Activated CD4-positive, alpha-beta T cell treated with anti-CD3 and anti-CD28 coated beads, Interleukin-2, amount 50 U/mL, for 48 hours (primary cell): ENCODE results near the gene TFDP2.
A peak's percentile ranks its signal among the peaks of the same experiment; 100 is the strongest.
"Not testable (repeated sequence)": the region's sequence is repeated elsewhere in the genome, so short reads cannot be mapped to it uniquely, and the experiment has no call there.

Experiments
- DNase-seq, 2 experiments: peaks; one replicate each; pipeline ENCODE4 v3.0.0-alpha.2; 2020

Gene TFDP2, protein sequence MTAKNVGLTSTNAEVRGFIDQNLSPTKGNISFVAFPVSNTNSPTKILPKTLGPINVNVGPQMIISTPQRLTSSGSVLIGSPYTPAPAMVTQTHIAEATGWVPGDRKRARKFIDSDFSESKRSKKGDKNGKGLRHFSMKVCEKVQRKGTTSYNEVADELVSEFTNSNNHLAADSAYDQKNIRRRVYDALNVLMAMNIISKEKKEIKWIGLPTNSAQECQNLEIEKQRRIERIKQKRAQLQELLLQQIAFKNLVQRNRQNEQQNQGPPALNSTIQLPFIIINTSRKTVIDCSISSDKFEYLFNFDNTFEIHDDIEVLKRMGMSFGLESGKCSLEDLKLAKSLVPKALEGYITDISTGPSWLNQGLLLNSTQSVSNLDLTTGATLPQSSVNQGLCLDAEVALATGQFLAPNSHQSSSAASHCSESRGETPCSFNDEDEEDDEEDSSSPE

DNA sequence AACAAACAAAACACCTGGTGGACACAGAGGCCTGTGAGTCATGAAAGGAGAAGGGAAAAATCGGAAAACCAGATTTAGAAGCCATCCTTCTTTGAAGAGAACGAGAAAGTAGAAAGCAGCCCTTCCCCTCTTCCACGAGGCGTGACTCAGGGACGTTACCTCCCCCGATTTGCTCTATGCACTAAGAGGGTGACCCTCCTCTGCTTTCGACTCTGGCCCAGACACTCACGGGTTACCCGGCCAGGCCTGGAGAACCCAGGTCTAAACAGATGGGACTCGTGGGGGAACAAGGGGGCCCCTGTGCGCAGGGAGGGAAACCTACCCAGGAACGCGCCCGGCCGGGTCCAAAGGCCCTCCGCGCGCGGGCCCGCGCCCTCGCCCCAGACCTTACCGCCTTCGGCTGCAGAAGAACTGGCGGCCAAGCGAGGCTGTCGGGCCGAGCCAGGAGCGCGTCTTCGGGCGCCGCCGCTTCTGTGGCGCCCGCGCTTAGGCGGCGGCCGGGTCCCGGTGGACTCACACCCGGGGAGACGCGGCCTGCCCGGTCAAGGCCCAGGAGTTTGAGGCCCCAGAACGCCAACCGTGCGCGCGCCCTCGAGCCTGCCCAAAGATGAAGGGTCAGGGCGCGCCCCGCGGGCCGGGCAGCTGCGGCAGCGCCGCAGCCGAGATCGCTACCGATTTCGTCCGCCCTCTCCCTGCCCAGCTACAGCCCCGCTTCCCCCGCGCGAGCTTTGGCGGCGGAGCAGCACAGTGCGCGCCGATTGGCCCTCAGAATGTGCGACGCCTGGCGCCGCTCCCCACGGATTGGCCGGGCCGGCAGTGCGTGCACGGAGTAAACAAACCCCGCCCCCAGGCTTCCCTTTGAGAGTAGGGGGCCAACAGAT lies at the start of gene TFDP2:
TFDP2 (minus strand) TSS at position 753 of the 881 bp plus-strand sequence. CDS start 47,795 bp downstream, outside the sequence.
- DNase-seq = peak; percentile 85 to 88

DNA sequence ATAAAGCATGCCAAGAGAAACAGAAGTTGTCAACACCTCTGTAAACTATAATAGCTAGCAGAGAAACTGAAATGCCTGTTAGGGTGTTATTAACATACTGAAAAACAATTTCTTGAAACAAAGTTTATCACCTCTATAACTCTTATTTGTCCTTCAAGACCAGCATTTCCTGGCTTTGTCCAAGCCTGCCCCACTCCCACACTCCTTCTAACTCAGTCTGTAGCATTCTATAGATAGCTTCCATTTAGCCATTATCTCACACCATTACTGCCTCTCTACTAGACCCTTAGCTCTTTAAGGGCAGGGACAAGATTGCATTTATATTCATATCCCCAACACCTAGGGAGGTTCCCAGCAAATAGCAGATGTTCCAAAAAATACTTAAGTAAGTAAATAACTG lies 39.5 kb upstream of the TFDP2 start:
- DNase-seq = no peak

DNA sequence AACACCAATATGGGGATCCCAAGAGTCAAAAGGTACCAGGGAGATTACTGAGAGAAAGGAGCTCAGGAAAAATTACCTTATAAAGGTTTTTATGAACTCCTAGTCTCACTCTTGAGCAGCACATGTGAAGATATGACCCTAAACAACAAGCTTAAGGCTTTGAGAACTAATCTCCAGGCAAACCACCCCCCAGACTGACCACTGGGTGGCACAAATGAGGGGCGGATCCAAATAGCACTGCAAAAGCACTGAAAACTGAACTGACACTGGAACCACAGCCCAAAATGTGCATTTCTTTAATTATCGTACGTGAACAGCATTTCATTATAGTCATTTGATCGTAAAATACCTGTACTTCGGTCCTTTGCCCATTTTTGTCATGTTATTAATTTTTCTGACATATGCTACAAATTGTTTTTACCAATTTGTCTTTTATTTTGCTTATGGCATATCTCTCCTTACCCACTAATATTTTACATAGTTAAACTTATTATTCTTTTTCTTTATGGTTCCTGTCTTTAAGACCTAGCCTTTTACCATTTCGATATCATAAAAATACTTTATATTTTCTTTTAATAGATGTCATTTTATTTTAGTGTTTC lies 31.5 kb upstream of the TFDP2 start:
- peak; percentile 13 to 27 for DNase-seq

DNA sequence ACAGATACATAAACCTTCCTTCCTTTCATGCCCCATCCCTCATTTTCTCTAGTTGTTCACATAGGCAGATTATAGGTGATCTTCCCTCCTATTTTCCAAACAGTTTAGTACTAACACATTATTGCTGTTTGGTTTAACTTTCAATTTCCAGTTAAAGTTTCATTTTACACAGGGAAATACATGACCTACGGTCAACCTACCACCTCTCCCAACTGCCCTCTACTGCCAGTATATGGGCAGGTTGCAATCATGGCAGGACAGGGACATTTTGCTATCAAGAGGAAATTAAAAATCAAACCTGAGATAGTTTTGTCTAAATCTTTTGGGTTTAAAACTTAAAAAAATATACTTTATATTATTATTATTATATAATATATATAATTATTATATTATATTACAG lies 26.1 kb upstream of the TFDP2 start:
- DNase-seq = no peak

DNA sequence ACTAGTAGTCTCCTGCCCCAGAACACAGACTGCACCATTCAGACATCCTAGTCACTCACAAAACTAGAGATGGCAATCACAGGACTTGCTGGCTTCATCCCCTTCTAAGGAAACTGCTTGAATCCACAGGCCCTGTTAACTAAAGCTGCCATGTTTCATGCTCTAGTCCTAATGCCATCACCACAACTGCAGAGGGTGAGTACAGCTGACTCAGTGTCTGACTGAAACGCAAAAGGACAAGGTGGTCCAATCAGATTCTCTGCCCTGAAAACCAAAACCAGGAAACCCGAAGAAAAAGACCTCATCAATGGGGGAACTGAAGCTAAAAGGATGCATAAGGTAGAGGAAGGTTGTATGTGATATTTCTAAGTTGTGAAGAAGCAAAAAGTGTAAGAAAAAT lies 25.2 kb upstream of the TFDP2 start:
- DNase-seq = no peak

DNA sequence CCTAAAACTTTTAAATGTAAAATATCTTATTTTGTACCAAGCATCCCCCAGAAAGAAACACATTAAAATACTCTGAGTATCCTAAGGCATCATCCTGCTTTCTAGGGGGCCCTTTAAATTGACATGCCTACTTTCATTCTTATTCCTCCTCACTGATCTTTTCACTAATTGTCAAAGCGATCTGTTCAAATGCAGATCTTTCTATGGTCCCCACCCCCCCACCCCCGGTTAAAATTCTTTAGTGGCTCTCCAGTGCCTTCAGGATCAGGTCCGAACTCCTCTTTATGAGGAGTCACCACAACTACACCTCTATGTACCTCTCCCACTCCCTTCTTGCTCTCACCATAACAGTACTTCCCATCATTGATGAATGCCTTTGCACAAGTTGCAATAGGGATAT lies 19.2 kb upstream of the TFDP2 start:
- DNase-seq = no peak

DNA sequence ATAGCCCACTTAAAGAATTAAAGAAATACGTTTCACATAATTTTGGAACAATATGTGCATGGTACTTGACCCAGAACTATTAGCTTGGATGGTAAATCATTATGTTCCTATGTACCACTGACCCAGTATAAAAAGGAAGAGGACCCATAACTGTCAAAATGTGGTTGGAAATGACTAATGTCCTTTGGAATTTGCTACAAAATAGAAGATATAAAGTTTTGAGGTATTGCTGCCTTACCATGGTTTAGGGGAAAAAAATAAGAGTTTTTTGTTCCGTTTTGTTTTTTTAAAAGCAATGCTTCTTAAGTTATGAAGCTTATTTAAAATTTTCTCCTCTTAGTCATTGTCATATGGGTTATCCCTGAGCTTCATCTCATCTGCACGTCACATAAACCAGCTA lies 15.8 kb upstream of the TFDP2 start:
- no peak for DNase-seq

DNA sequence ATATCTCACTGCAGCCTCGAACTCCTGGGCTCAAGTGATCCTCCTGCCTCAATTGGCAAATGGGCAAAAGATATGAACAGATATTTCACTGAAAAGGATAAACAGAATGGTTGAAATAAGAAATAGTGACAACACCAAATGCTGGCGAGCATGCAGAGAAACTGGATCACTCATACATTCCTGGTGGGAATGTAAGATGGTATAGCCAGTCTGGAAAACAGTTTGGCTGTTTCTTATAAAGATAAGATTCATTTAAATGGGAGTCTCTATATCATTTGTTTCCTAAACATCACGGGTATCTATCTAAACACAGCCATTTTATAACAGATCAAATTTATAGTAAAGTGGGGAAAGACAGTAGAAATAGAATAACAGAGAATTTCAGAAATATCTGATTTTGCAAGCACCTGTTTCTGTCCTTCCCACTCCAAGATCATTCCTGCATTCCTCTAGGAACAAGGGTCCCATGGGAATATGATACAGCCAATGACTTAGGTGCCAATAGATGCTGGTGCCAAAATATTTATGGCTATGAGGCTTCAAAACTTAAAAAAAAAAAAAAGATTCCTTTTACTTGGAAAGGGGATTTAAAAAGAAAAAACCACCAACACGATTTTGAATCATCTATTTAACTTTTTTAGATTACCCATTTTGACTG lies 9.9 kb upstream of the TFDP2 start:
- DNase-seq = no peak

DNA sequence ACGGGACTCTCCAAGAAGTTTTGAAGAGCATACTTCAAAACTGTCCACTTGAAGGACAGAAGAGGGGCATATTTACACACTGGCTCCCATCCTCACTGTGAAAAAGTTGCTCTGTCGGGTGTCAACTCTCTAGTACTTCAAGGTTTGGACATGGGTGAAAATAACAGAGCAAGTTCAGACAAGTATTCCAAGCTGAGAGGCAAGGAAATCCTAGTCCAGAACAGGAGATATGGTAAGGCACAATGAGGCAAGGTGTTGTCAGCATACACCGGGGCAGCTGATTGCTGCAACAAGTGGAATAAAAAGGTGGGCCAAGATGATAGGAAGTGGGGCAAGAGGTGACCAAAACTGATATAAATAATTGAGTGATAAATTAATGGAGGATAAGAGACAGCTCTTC lies 4.8 kb upstream of the TFDP2 start:
- DNase-seq = no peak

DNA sequence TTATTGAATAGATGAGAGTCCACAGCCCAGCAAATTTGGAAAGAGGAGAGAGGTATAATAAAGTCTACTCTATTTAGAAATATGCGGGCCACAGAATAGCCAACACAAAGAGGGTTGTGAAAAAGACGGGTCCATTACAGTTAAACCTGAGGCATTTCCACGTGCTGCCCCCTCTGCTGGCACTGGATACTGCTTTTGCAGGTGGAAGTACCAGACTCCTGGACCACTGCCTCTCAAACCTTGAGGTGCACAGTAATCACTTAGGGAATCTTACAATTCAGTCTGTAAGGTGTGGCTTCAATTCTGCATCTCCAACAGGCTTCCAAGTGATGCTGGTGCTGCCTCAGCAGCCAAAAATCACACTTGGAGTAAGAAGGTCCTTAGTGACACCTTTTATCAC lies 3.0 kb upstream of the TFDP2 start:
- no peak for DNase-seq

DNA sequence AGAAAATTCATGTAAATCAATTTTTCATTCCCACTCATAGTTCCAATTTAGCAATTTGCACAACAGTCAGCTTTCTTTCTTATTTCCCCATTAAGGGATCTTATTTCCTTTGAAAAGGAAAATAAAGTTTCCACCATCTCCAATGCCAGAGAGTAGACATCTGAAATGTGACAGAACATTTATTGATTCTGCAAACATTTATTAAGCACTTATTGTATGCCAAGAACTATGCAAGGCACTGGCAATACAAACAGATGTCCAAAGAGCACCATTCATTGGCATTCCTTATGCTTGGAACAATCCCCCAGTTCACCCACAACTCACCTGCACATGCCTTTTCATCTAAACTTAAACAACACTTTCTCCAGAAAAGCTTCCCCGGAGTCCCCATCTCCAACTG lies 2.5 kb upstream of the TFDP2 start:
- no peak for DNase-seq

DNA sequence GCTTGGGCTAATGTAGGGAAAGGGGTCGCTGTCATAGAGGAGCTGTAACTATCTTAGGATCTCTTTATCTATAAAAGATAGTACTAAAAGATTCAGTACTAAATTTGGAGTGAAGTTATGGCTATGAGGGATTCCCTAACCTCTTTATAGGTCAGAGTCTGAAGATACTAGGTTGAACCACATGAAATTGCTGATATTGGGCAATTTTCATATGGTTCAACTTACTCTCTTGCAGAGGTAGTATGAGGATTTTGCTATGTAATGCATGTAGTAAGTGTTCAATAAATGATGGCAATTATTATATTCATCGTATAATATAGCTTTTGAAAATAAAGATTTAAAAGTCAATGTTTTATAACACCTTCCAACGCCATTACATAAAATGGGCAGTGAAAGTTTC lies 1.9 kb upstream of the TFDP2 start:
- DNase-seq = no peak

DNA sequence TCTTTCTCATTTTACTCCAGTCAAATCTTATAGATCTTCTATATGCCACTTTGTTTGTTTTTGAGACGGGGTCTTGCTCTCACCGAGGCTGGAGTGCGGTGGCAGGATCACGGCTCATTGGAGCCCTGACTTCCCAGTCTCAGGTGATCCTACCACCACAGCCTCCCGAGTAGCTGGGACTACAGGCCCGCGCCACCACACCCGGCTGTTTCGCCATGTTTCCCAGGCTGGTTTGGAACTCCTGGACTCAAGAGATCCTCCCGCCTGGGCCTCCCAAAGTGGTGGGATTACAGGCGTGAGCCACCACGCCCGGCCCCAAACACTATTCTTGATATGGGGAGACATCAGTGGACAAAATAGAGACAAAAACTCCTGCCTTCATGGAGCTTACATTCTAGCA lies 927 bp upstream of the TFDP2 start:
- no peak for DNase-seq

DNA sequence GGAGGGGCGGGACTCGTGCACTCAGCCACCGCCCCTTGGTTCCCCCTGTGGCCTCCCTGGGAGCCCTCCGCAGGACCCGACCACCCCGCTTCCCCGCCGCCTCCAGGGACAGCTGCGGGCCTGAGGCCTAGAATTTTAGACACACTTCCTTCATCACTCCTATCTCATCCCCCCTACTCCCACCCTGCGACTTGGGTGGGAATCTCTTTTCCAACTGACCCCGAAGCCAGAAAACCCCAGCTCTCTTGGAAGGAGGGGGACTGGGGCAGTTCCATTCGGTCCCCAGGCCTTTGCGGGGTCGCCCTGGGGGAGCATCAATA lies 289 bp upstream of the TFDP2 start:
- DNase-seq = no peak

DNA sequence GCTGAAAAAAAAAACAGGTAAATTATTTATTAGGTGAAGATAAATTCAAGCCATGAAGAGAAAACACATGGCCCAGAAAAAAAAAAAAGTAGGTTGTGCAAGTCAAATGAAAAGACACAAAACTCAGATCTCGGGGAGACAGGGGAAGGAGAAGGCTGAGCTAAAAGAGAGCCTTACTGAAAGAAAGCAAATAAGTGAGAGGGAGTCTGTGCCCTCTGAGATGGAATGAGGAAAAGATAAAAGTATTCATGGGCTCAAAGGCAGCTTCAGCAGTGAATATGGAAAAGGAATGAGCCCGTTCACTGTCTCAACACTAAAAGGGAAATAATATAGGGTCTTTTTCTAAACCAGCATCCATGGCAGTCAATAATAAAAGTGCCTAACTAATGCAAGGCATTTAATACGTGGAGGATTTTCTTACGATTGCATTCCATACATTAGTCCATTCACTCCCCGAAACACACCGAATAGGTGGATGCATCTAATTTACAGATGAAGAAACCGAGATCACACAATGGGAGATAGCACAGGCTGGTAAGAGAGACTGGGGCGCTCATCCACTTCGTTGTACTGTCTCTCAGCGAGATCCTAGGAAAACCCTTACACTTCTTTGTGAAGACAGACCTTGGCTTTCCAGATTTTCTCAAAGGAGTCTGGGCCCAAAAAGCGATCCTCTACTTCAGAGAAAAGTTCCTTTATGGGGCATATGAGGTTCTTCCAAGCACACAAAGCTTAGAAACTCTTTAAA lies 1.1 kb downstream of the TFDP2 start:
- no peak for DNase-seq

DNA sequence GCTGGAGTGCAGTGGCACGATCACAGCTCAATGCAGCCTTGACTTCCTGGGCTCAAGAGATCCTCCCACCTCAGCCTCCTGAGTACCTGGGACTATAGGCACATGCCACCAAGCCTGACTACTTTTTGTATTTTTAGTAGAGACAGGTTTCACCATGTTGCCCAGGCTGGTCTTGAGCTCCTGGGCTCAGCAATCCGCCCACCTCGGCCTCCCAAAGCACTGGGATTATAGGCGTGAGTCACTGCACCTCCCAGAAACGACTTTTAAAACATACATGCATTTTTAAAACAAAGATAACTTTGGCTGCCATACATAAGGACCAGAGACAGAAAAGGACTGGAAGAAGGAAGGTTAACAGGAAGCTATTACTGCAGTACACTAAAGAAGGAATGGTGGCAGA lies 4.8 kb downstream of the TFDP2 start:
- DNase-seq = not testable (repeated sequence)

DNA sequence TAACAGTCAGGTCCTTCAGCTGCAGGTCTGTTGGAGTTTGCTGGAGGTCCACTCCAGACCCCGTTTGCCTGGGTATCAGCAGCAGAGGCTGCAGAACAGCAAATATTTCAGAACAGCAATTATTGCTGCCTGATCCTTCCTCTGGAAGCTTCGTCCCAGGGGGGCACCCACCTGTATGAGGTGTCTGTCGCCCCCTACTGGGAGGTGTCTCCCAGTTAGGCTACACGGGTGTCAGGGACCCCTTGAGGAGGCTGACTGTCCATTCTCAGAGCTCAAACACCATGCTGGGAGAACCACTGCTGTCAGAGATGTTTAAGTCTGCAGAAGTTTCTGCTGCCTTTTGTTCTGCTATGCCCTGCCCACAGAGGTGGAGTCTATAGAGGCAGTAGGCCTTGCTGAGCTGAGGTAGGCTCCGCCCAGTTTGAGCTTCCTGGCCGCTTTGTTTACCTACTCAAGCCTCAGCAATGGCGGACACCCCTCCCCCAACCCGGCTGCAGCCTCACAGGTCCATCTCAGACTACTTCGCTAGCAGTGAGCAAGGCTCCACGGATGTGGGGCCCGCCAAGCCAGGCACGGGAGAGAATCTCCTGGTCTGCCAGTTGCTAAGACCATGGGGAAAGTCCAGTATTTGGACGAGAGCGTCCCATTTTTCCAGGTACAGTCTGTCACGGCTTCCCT lies 8.6 kb downstream of the TFDP2 start:
- DNase-seq = not testable (repeated sequence)

DNA sequence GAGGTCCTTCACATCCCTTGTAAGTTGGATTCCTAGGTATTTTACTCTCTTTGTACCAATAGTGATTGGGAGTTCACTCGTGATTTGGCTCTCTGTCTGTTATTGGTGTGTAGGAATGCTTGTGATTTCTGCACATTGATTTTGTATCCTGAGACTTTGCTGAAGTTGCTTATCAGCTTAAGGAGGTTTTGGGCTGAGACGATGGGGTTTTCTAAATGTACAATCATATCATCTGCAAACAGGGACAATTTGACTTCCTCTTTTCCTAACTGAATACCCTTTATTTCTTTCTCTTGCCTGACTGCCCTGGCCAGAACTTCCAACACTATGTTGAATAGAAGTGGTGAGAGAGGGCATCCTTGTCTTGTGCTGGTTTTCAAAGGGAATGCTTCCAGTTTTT lies 12.3 kb downstream of the TFDP2 start:
- DNase-seq = not testable (repeated sequence)

DNA sequence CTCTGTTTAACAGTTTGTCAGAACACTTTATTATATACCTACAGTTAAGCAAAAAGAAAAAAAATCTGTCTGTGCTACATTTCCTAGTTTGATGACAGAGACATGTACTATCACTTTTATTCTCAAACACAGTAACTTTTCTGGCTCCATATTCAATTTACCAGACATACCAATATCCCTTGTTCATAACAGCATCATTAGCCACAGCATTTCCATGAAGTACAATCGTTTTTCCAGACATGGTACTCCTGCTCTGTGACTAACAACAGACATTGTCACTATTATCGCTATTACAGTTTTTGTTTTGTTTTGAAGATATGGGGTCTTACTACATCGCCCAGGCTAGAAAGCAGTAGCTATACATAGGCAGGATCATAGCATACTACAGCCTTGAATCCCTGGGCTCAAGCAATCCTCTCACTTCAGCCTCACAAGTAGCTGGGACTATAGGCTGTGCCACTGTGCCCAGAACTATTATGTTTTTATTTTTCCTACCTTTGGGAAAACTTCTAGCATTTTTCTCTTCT lies 14.5 kb downstream of the TFDP2 start:
- DNase-seq = no peak

DNA sequence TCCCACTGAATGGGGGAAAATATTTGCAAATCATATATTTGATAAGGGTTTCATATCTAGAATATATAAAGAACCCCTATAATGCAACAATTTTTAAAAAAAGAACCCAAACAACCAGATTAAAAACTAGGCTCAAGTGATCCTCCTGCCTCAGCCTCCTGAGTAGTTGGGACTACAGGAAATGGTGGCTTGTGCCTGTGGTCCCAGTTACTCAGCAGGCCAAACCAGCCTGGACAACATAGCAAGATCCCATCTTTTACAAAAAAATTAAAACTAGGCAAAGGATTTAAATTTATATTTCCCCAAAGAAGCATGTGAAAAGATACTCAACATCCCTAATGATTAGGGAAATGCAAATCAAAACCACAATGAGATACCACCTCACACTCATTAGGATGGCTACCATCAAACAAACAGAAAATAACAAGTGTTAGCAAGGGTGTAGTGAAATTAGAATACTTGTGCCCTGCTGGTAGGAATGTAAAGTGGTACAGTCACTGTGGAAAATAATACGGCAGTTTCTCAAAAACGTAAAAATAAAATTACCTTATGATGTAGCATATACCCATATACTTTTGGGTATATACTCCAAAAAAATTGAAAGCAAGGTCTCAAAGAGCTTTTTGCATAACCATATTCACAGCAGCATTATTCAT lies 19.7 kb downstream of the TFDP2 start:
- DNase-seq = no peak
